AG10803 (cell line): ENCODE data around the gene CUBN.
A peak's percentile ranks its signal among the peaks of the same experiment; 100 is the strongest.

Experiments used
- DNase-seq: peaks from one replicate; pipeline ENCODE4 v3.0.0; 2010; ENCODE audit warnings: low read depth
- H3K4me3 ChIP-seq: 2 replicates; pipeline ENCODE4 v1.5.1; 2011; ENCODE audit warnings: mild to moderate bottlenecking, low read length, control low read depth
- CTCF ChIP-seq: conservative IDR thresholded peaks from 2 replicates; pipeline ENCODE4 v1.5.1; 2011; ENCODE audit warnings: mild to moderate bottlenecking, low read length, control low read depth, inconsistent platforms

Gene CUBN

GRCh38 chr10:16942381-16943078 lies 187.1 kb downstream of the CUBN start:
- no peak overlapping the region for H3K4me3 ChIP-seq
- no peak for TF ChIP-seq CTCF
- no peak for DNase-seq

GRCh38 chr10:16941870-16942269 lies 187.7 kb downstream of the CUBN start:
- no peak for DNase-seq
- no peak overlapping the region for H3K4me3 ChIP-seq
- no peak for TF ChIP-seq CTCF

- no peak overlapping the region for H3K4me3 ChIP-seq
- no peak for TF ChIP-seq CTCF
- no peak for DNase-seq
These were observed 188.5 kb downstream of the CUBN start for GRCh38 chr10:16941067-16941466.

GRCh38 chr10:16938952-16939351 lies 190.7 kb downstream of the CUBN start:
- TF ChIP-seq CTCF = no peak
- no peak for DNase-seq
- no peak overlapping the region for H3K4me3 ChIP-seq

GRCh38 chr10:16934461-16934860 lies 195.2 kb downstream of the CUBN start:
- H3K4me3 ChIP-seq = no peak overlapping the region
- no peak for DNase-seq
- no peak for TF ChIP-seq CTCF

- TF ChIP-seq CTCF = peak; percentile 28
- peak; percentile 48 for DNase-seq
- H3K4me3 ChIP-seq = no peak overlapping the region
These were observed 195.8 kb downstream of the CUBN start for GRCh38 chr10:16933783-16934182.

- DNase-seq = no peak
- TF ChIP-seq CTCF = no peak
- H3K4me3 ChIP-seq = no peak overlapping the region
These were observed 197.7 kb downstream of the CUBN start for GRCh38 chr10:16931930-16932329.
